ENCODE results near the gene ZNF800.

Gene ZNF800

GRCh38 chr7:127379642-127380041 is 12.9 kb downstream of the ZNF800 start:
- Histone ChIP-seq H3K79me1 (replicated peaks; ENCODE audit: low read length, poor library complexity, severe bottlenecking) (peaks cover under 1% of the 10 kb centered on the region), H3K4me2 (ENCODE audit: low read length, poor library complexity, severe bottlenecking) (no peak overlapping the region), H3K4me3 (ENCODE audit: insufficient read depth in 1 of 2, low read depth in 1 of 2, low read length in 2 of 2) (no peak overlapping the region), H3K9ac (ENCODE audit: low read length) (no peak overlapping the region), H3K4me1 (ENCODE audit: control insufficient read depth, insufficient read depth, low read depth, low read length) (no peaks in the 10 kb centered on the region), H3K27ac (ENCODE audit: low read length, poor library complexity, severe bottlenecking) (no peak overlapping the region), H4K91ac (ENCODE audit: low read length) (no peak overlapping the region), H3K23ac (ENCODE audit: low read length in 2 of 2) (no peak overlapping the region), H3K36me3 (ENCODE audit: control insufficient read depth in 1 of 2, insufficient read depth in 2 of 2, low read depth in 1 of 2, low read length in 2 of 2) (peaks cover 0 to 65% of the 10 kb centered on the region in 2 experiments), H3K14ac (ENCODE audit: low read length in 2 of 2) (no peak overlapping the region), H4K8ac (ENCODE audit: low read length) (no peak overlapping the region), H3K9me3 (ENCODE audit: control insufficient read depth, low read length) (no peaks in the 10 kb centered on the region), H2BK15ac (ENCODE audit: low read depth, poor library complexity, severe bottlenecking) (no peak overlapping the region), H2BK120ac (ENCODE audit: low read depth, low read length) (no peak overlapping the region), H3K4ac (ENCODE audit: low read depth in 1 of 2, low read length in 2 of 2) (no peak overlapping the region), H3K18ac (ENCODE audit: low read depth in 1 of 2, low read length in 2 of 2) (no peak overlapping the region), H3K27me3 (ENCODE audit: control insufficient read depth in 1 of 2, insufficient read depth in 1 of 2, low read length in 2 of 2) (no peaks in the 10 kb centered on the region), H2AFZ (ENCODE audit: low read depth, low read length) (no peak overlapping the region), H2BK12ac (ENCODE audit: low read length in 2 of 2) (no peak overlapping the region), H2BK5ac (ENCODE audit: low read depth, low read length, poor library complexity, severe bottlenecking) (no peak overlapping the region), H2AK5ac (ENCODE audit: low read length, severe bottlenecking) (no peak overlapping the region)
- no peak for DNase-seq
- WGBS = no CpG with 5 or more reads among the region's 2 CpGs

DNA sequence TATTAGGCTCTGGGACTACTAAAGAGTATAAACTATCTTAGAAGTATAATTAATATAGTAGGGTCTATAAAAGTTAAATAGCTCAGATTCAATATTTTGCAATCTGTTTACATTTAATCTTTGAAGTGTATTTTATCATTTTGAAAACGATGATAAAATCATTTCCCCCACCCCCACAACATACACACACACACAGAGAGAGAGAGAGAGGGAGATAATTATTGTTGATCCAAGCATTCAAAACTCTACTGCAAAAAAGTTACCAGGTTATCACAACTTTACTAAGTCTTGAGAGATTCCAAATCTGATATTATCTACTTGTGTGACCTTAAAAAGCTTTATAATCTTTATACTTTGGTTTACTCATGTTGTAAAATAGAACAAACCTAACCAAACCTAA is 14.0 kb downstream of the ZNF800 start:
- DNase-seq = no peak
- no CpG with 5 or more reads among the region's 1 CpG for WGBS

GRCh38 chr7:127377425-127377824 is 15.1 kb downstream of the ZNF800 start:
- no peak overlapping the region for H2BK15ac ChIP-seq (ENCODE audit: low read depth, poor library complexity, severe bottlenecking)
- H4K91ac ChIP-seq (ENCODE audit: low read length) = no peak overlapping the region
- no peak overlapping the region for H3K23ac ChIP-seq (ENCODE audit: low read length in 2 of 2)
- H2AK5ac ChIP-seq (ENCODE audit: low read length, severe bottlenecking) = no peak overlapping the region
- no peak for DNase-seq
- H3K18ac ChIP-seq (ENCODE audit: low read depth in 1 of 2, low read length in 2 of 2) = no peak overlapping the region
- peaks cover 6% of the 10 kb centered on the region for H3K79me1 ChIP-seq (replicated peaks; ENCODE audit: low read length, poor library complexity, severe bottlenecking)
- H3K4me2 ChIP-seq (ENCODE audit: low read length, poor library complexity, severe bottlenecking) = no peak overlapping the region
- H3K4ac ChIP-seq (ENCODE audit: low read depth in 1 of 2, low read length in 2 of 2) = no peak overlapping the region
- no peak overlapping the region for H4K8ac ChIP-seq (ENCODE audit: low read length)
- H2BK120ac ChIP-seq (ENCODE audit: low read depth, low read length) = no peak overlapping the region
- no peaks in the 10 kb centered on the region for H3K4me1 ChIP-seq (ENCODE audit: control insufficient read depth, insufficient read depth, low read depth, low read length)
- H2BK5ac ChIP-seq (ENCODE audit: low read depth, low read length, poor library complexity, severe bottlenecking) = no peak overlapping the region
- H3K27ac ChIP-seq (ENCODE audit: low read length, poor library complexity, severe bottlenecking) = no peak overlapping the region
- H3K14ac ChIP-seq (ENCODE audit: low read length in 2 of 2) = no peak overlapping the region
- no peaks in the 10 kb centered on the region for H3K27me3 ChIP-seq (ENCODE audit: control insufficient read depth in 1 of 2, insufficient read depth in 1 of 2, low read length in 2 of 2)
- no peak overlapping the region for H3K4me3 ChIP-seq (ENCODE audit: insufficient read depth in 1 of 2, low read depth in 1 of 2, low read length in 2 of 2)
- H2AFZ ChIP-seq (ENCODE audit: low read depth, low read length) = no peak overlapping the region
- H3K9me3 ChIP-seq (ENCODE audit: control insufficient read depth, low read length) = no peaks in the 10 kb centered on the region
- WGBS = no CpG with 5 or more reads among the region's 1 CpG
- peaks cover 0 to 75% of the 10 kb centered on the region in 2 experiments for H3K36me3 ChIP-seq (ENCODE audit: control insufficient read depth in 1 of 2, insufficient read depth in 2 of 2, low read depth in 1 of 2, low read length in 2 of 2)
- no peak overlapping the region for H2BK12ac ChIP-seq (ENCODE audit: low read length in 2 of 2)
- H3K9ac ChIP-seq (ENCODE audit: low read length) = no peak overlapping the region

More for the DNA sequence above, 14.0 kb downstream of the ZNF800 start:
- Histone ChIP-seq H3K27me3 (ENCODE audit: control insufficient read depth in 1 of 2, insufficient read depth in 1 of 2, low read length in 2 of 2) (no peaks in the 10 kb centered on the region), H4K91ac (ENCODE audit: low read length) (no peak overlapping the region), H3K79me1 (replicated peaks; ENCODE audit: low read length, poor library complexity, severe bottlenecking) (peaks cover 5% of the 10 kb centered on the region), H3K4me1 (ENCODE audit: control insufficient read depth, insufficient read depth, low read depth, low read length) (no peaks in the 10 kb centered on the region), H2BK5ac (ENCODE audit: low read depth, low read length, poor library complexity, severe bottlenecking) (no peak overlapping the region), H2BK120ac (ENCODE audit: low read depth, low read length) (no peak overlapping the region), H3K4me3 (ENCODE audit: insufficient read depth in 1 of 2, low read depth in 1 of 2, low read length in 2 of 2) (no peak overlapping the region), H4K8ac (ENCODE audit: low read length) (no peak overlapping the region), H2BK15ac (ENCODE audit: low read depth, poor library complexity, severe bottlenecking) (no peak overlapping the region), H2AK5ac (ENCODE audit: low read length, severe bottlenecking) (no peak overlapping the region), H3K4ac (ENCODE audit: low read depth in 1 of 2, low read length in 2 of 2) (no peak overlapping the region), H3K18ac (ENCODE audit: low read depth in 1 of 2, low read length in 2 of 2) (no peak overlapping the region), H2BK12ac (ENCODE audit: low read length in 2 of 2) (no peak overlapping the region), H3K36me3 (ENCODE audit: control insufficient read depth in 1 of 2, insufficient read depth in 2 of 2, low read depth in 1 of 2, low read length in 2 of 2) (peaks cover 0 to 74% of the 10 kb centered on the region in 2 experiments), H3K27ac (ENCODE audit: low read length, poor library complexity, severe bottlenecking) (no peak overlapping the region), H3K9me3 (ENCODE audit: control insufficient read depth, low read length) (no peaks in the 10 kb centered on the region), H2AFZ (ENCODE audit: low read depth, low read length) (no peak overlapping the region), H3K9ac (ENCODE audit: low read length) (no peak overlapping the region), H3K23ac (ENCODE audit: low read length in 2 of 2) (no peak overlapping the region), H3K14ac (ENCODE audit: low read length in 2 of 2) (no peak overlapping the region), H3K4me2 (ENCODE audit: low read length, poor library complexity, severe bottlenecking) (no peak overlapping the region)

DNA sequence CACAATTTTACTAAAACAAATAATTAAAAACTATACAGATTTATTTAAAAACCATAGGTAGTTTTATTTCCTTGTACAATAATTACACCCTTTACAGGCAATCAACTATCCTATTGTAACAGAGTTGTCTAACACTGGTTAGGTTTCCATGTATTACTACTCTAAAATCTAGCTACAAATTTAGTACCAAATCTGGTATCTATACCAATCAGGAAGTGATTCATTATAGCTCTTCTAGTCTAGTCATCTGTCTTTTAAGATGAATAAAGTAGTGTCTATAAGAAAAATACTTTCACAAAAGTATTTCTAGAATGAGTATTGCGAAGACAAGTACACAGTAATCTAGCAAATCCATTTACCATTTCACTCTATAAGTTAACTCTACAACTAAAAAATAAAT is 16.9 kb downstream of the ZNF800 start:
- Histone ChIP-seq H3K9me3 (ENCODE audit: control insufficient read depth, low read length) (no peaks in the 10 kb centered on the region), H3K27me3 (ENCODE audit: control insufficient read depth in 1 of 2, insufficient read depth in 1 of 2, low read length in 2 of 2) (no peaks in the 10 kb centered on the region), H2AFZ (ENCODE audit: low read depth, low read length) (no peak overlapping the region), H2BK15ac (ENCODE audit: low read depth, poor library complexity, severe bottlenecking) (no peak overlapping the region), H3K4me3 (ENCODE audit: insufficient read depth in 1 of 2, low read depth in 1 of 2, low read length in 2 of 2) (no peak overlapping the region), H3K27ac (ENCODE audit: low read length, poor library complexity, severe bottlenecking) (no peak overlapping the region), H3K14ac (ENCODE audit: low read length in 2 of 2) (no peak overlapping the region), H3K36me3 (ENCODE audit: control insufficient read depth in 1 of 2, insufficient read depth in 2 of 2, low read depth in 1 of 2, low read length in 2 of 2) (peaks cover 0 to 74% of the 10 kb centered on the region in 2 experiments), H3K9ac (ENCODE audit: low read length) (no peak overlapping the region), H2BK120ac (ENCODE audit: low read depth, low read length) (no peak overlapping the region), H3K4me1 (ENCODE audit: control insufficient read depth, insufficient read depth, low read depth, low read length) (no peaks in the 10 kb centered on the region), H4K8ac (ENCODE audit: low read length) (no peak overlapping the region), H3K4me2 (ENCODE audit: low read length, poor library complexity, severe bottlenecking) (no peak overlapping the region), H4K91ac (ENCODE audit: low read length) (no peak overlapping the region), H3K18ac (ENCODE audit: low read depth in 1 of 2, low read length in 2 of 2) (no peak overlapping the region), H3K23ac (ENCODE audit: low read length in 2 of 2) (no peak overlapping the region), H3K4ac (ENCODE audit: low read depth in 1 of 2, low read length in 2 of 2) (no peak overlapping the region), H3K79me1 (replicated peaks; ENCODE audit: low read length, poor library complexity, severe bottlenecking) (peaks cover 6% of the 10 kb centered on the region), H2BK12ac (ENCODE audit: low read length in 2 of 2) (no peak overlapping the region), H2BK5ac (ENCODE audit: low read depth, low read length, poor library complexity, severe bottlenecking) (no peak overlapping the region), H2AK5ac (ENCODE audit: low read length, severe bottlenecking) (no peak overlapping the region)
- DNase-seq = no peak
- WGBS = 100% methylated on average over 1 of the region's 1 CpG
